Neural progenitor cell (in vitro differentiated cells): Measurements from ENCODE around the gene RASL11B. TPM values are rescaled to one million over a fixed set of nuclear protein-coding genes. Genes with fewer than 3 reads are reported as not detected.

ENCODE experiments used
- DNase-seq: peaks from one replicate; pipeline ENCODE4 v3.0.0-alpha.2; 2016; ENCODE audit warnings: low spot score
- H2AFZ ChIP-seq: fragments of 200-600 bp; sonication (generic); replicated peaks from 2 replicates; pipeline ENCODE4 v1.6.1; 2016; ENCODE audit warnings: antibody characterized with exemption
- H3F3A ChIP-seq: fragments of 200-600 bp; sonication (generic); 2 replicates; pipeline ENCODE4 v1.6.1; 2016; ENCODE audit warnings: antibody characterized with exemption, low read depth
- H3K27ac ChIP-seq: fragments of 200-600 bp; sonication (generic); 2 replicates; pipeline ENCODE4 v1.5.1; 2016; ENCODE audit warnings: mild to moderate bottlenecking
- H3K27me3 ChIP-seq: fragments of 200-600 bp; sonication (generic); 2 replicates; pipeline ENCODE4 v1.6.1; 2016; ENCODE audit warnings: mild to moderate bottlenecking, moderate library complexity
- H3K36me3 ChIP-seq: fragments of 200-600 bp; sonication (generic); 2 replicates; pipeline ENCODE4 v1.5.1; 2016
- H3K4me1 ChIP-seq: fragments of 200-600 bp; sonication (generic); 2 replicates; pipeline ENCODE4 v1.6.1; 2016; ENCODE audit warnings: mixed run types
- H3K4me2 ChIP-seq: fragments of 200-600 bp; sonication (generic); 2 replicates; pipeline ENCODE4 v1.6.1; 2016
- H3K4me3 ChIP-seq: fragments of 200-600 bp; sonication (generic); 2 replicates; pipeline ENCODE4 v1.5.1; 2016
- H3K79me2 ChIP-seq: fragments of 200-600 bp; sonication (generic); 2 replicates; pipeline ENCODE4 v1.6.1; 2016; ENCODE audit warnings: low read depth
- H3K9ac ChIP-seq: fragments of 200-600 bp; sonication (generic); 2 replicates; pipeline ENCODE4 v1.6.1; 2016
- H3K9me3 ChIP-seq: fragments of 200-600 bp; sonication (generic); 2 replicates; pipeline ENCODE4 v1.5.1; 2016; ENCODE audit warnings: low read depth
- H4K20me1 ChIP-seq: fragments of 200-600 bp; sonication (generic); 2 replicates; pipeline ENCODE4 v1.6.1; 2016; ENCODE audit warnings: low read depth
- H3K27ac Mint-ChIP-seq: 3 replicates; pipeline ENCODE4 v1.8.0; 2021; ENCODE audit warnings: mixed read lengths
- H3K27me3 Mint-ChIP-seq: 2 replicates; pipeline ENCODE4 v1.8.0; 2022; ENCODE audit warnings: low read depth, mild to moderate bottlenecking, inconsistent platforms, moderate library complexity, mixed read lengths; ENCODE audit not compliant: insufficient read depth
- H3K36me3 Mint-ChIP-seq: 3 replicates; pipeline ENCODE4 v1.8.0; 2021; ENCODE audit warnings: mixed read lengths
- H3K4me1 Mint-ChIP-seq: 3 replicates; pipeline ENCODE4 v1.8.0; 2021; ENCODE audit warnings: mixed read lengths
- H3K4me3 Mint-ChIP-seq: 3 replicates; pipeline ENCODE4 v1.8.0; 2021; ENCODE audit warnings: mild to moderate bottlenecking, moderate library complexity, mixed read lengths
- H3K9me3 Mint-ChIP-seq: 3 replicates; pipeline ENCODE4 v1.8.0; 2020; ENCODE audit warnings: mixed read lengths
- CTCF ChIP-seq: fragments of 200-600 bp; sonication (generic); IDR thresholded peaks from 2 replicates; pipeline ENCODE4 v1.5.1; 2017; ENCODE audit warnings: antibody characterized with exemption, mild to moderate bottlenecking
- EZH2 ChIP-seq: fragments of 200-600 bp; sonication (generic); IDR thresholded peaks from 2 replicates; pipeline ENCODE4 v1.6.1; 2017; ENCODE audit warnings: antibody characterized with exemption, mild to moderate bottlenecking, moderate library complexity
- EZH2phosphoT487 ChIP-seq: fragments of 200-600 bp; sonication (generic); IDR thresholded peaks from 2 replicates; pipeline ENCODE4 v1.6.1; 2017; ENCODE audit warnings: antibody characterized with exemption
- total RNA-seq: library from RNA; depleted of rRNA; stranded (reverse); fragments of >200 nt; gene quantifications from 2 replicates; pipeline ENCODE4 v1.2.3, GENCODE V29; 2015; ENCODE audit warnings: low replicate concordance

RASL11B gene
- 6.8 and 10.1 TPM in 2 replicates for total RNA-seq

GRCh38 chr4:52861879-52862616 lies at the start of gene RASL11B:
Gene RASL11B, plus strand, starts transcription at chr4:52862317. Its CDS starts 191 bp downstream, at chr4:52862508.
- Mint-ChIP-seq H3K36me3 (peaks cover 28% of the 10 kb centered on the region), H3K27ac (peak within 1 kb of the TSS; percentile 42), H3K4me3 (peak within 1 kb of the TSS; percentile 87), H3K9me3 (peaks cover 18% of the 10 kb centered on the region), H3K27me3 (peaks cover 14% of the 10 kb centered on the region), H3K4me1 (peaks cover 39% of the 10 kb centered on the region)
- no peaks in the 10 kb centered on the region for H3K9me3 ChIP-seq
- H3K9ac ChIP-seq, result no peak within 1 kb of the TSS
- H3K79me2 ChIP-seq, result peaks cover 8% of the 10 kb centered on the region
- H2AFZ ChIP-seq, result peak within 1 kb of the TSS; percentile 95
- H3K36me3 ChIP-seq, result no peaks in the 10 kb centered on the region
- H3K4me1 ChIP-seq, result peaks cover 11% of the 10 kb centered on the region
- TF ChIP-seq CTCF, result peak; percentile 32
- no peak for TF ChIP-seq EZH2phosphoT487
- no peak for TF ChIP-seq EZH2
- peaks cover 30% of the 10 kb centered on the region for H3K27me3 ChIP-seq
- peaks cover 9% of the 10 kb centered on the region for H3F3A ChIP-seq
- H4K20me1 ChIP-seq, result peaks cover 7% of the 10 kb centered on the region
- DNase-seq, result peak; percentile 92
- H3K4me2 ChIP-seq, result peak within 1 kb of the TSS; percentile 86
- H3K27ac ChIP-seq, result no peak within 1 kb of the TSS
- peak within 1 kb of the TSS; percentile 53 for H3K4me3 ChIP-seq

GRCh38 chr4:52813546-52813945 lies 48.6 kb upstream of the RASL11B start:
- Histone ChIP-seq H3K4me1 (no peaks in the 10 kb centered on the region), H3K79me2 (no peaks in the 10 kb centered on the region), H4K20me1 (no peaks in the 10 kb centered on the region), H3F3A (no peaks in the 10 kb centered on the region), H3K4me3 (no peak overlapping the region), H3K4me2 (no peak overlapping the region), H2AFZ (no peak overlapping the region), H3K9ac (no peak overlapping the region), H3K27me3 (no peaks in the 10 kb centered on the region), H3K36me3 (no peaks in the 10 kb centered on the region), H3K27ac (no peak overlapping the region), H3K9me3 (no peaks in the 10 kb centered on the region)
- no peak for DNase-seq
- peaks cover 8% of the 10 kb centered on the region for H3K9me3 Mint-ChIP-seq
- H3K27me3 Mint-ChIP-seq, result no peaks in the 10 kb centered on the region
- no peak overlapping the region for H3K27ac Mint-ChIP-seq
- H3K4me1 Mint-ChIP-seq, result peaks cover 4% of the 10 kb centered on the region
- H3K4me3 Mint-ChIP-seq, result no peak overlapping the region
- H3K36me3 Mint-ChIP-seq, result no peaks in the 10 kb centered on the region
- no peak for TF ChIP-seq EZH2
- no peak for TF ChIP-seq CTCF
- no peak for TF ChIP-seq EZH2phosphoT487

GRCh38 chr4:52822583-52822971 lies 39.5 kb upstream of the RASL11B start:
- Histone ChIP-seq H4K20me1 (no peaks in the 10 kb centered on the region), H3K79me2 (no peaks in the 10 kb centered on the region), H3K4me2 (no peak overlapping the region), H3K27ac (no peak overlapping the region), H3K9me3 (no peaks in the 10 kb centered on the region), H3K9ac (no peak overlapping the region), H2AFZ (no peak overlapping the region), H3F3A (no peaks in the 10 kb centered on the region), H3K4me3 (no peak overlapping the region), H3K36me3 (no peaks in the 10 kb centered on the region), H3K27me3 (no peaks in the 10 kb centered on the region), H3K4me1 (peaks cover 4% of the 10 kb centered on the region)
- H3K27me3 Mint-ChIP-seq, result peaks cover 7% of the 10 kb centered on the region
- no peaks in the 10 kb centered on the region for H3K36me3 Mint-ChIP-seq
- TF ChIP-seq CTCF, result no peak
- no peak for TF ChIP-seq EZH2
- no peak for TF ChIP-seq EZH2phosphoT487
- peaks cover 1% of the 10 kb centered on the region for H3K9me3 Mint-ChIP-seq
- H3K4me1 Mint-ChIP-seq, result peaks cover 31% of the 10 kb centered on the region
- no peak overlapping the region for H3K27ac Mint-ChIP-seq
- H3K4me3 Mint-ChIP-seq, result no peak overlapping the region
- no peak for DNase-seq
